Endothelial cell (in vitro differentiated cells): Measurements from ENCODE around the gene GPR85. TPM values are rescaled to one million over a fixed set of nuclear protein-coding genes. Genes with fewer than 3 reads are reported as not detected.

Experiments used
- DNase-seq: peaks from one replicate; pipeline ENCODE4 v3.0.0; 2021; ENCODE audit warnings: low spot score
- H3K27ac Mint-ChIP-seq: one replicate; pipeline ENCODE4 v1.8.0; 2021; ENCODE audit warnings: mixed read lengths, inconsistent platforms; ENCODE audit not compliant: unreplicated experiment
- H3K27me3 Mint-ChIP-seq: one replicate; pipeline ENCODE4 v1.8.0; 2021; ENCODE audit warnings: mild to moderate bottlenecking, moderate library complexity, mixed read lengths, inconsistent platforms; ENCODE audit not compliant: unreplicated experiment
- H3K36me3 Mint-ChIP-seq: one replicate; pipeline ENCODE4 v1.8.0; 2021; ENCODE audit warnings: mild to moderate bottlenecking, low read depth, mixed read lengths, inconsistent platforms; ENCODE audit not compliant: unreplicated experiment
- H3K4me1 Mint-ChIP-seq: one replicate; pipeline ENCODE4 v1.8.0; 2021; ENCODE audit warnings: mild to moderate bottlenecking, mixed read lengths, inconsistent platforms; ENCODE audit not compliant: unreplicated experiment
- H3K4me3 Mint-ChIP-seq: one replicate; pipeline ENCODE4 v1.8.0; 2021; ENCODE audit warnings: mild to moderate bottlenecking, mixed read lengths, inconsistent platforms; ENCODE audit not compliant: unreplicated experiment
- H3K9me3 Mint-ChIP-seq: one replicate; pipeline ENCODE4 v1.8.0; 2021; ENCODE audit warnings: mixed read lengths, inconsistent platforms; ENCODE audit not compliant: unreplicated experiment
- CTCF ChIP-seq: fragments of 200-600 bp; sonication (generic); IDR thresholded peaks from one replicate; pipeline ENCODE4 v1.5.0; 2021; ENCODE audit warnings: antibody characterized with exemption; ENCODE audit not compliant: unreplicated experiment
- total RNA-seq: library from RNA; stranded (reverse); fragmentation: NEBNext Ultra II Directional; extraction: Animal tissue kit (Norgen Biotek cat#: 25700); gene quantifications from one replicate; pipeline ENCODE4 v1.2.1, GENCODE V29; 2021; ENCODE audit not compliant: unreplicated experiment

Gene GPR85
- total RNA-seq, 1 donor from 2014 or later = 3.0 TPM

GRCh38 chr7:113093561-113093960 is 6.9 kb upstream of the GPR85 start:
- no peaks in the 10 kb centered on the region for H3K9me3 Mint-ChIP-seq
- H3K36me3 Mint-ChIP-seq = no peaks in the 10 kb centered on the region
- H3K4me3 Mint-ChIP-seq = no peak overlapping the region
- no peaks in the 10 kb centered on the region for H3K4me1 Mint-ChIP-seq
- H3K27ac Mint-ChIP-seq = no peak overlapping the region
- H3K27me3 Mint-ChIP-seq = no peaks in the 10 kb centered on the region
- no peak for DNase-seq
- no peak for TF ChIP-seq CTCF

DNA sequence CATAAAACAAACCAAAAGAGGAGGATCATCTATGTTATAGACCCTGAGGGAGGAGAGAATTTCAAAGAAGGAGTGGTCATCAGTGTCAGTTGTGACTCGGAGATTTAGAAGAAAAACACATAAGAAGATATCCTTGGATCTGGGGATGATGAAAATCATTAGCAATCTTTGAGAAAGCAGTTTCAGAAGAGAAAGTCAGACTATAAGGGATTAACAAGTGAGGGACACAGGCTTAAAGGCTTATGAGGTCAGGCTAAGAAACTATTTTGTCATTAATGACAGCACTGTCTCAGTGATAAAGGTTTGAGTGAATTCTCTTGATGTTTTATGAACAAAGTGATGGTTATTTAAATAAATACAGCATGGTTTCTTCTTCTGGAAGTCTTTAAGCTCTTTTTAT is 6.1 kb upstream of the GPR85 start:
- TF ChIP-seq CTCF = no peak
- Mint-ChIP-seq H3K36me3 (no peaks in the 10 kb centered on the region), H3K4me3 (no peak overlapping the region), H3K27me3 (no peaks in the 10 kb centered on the region), H3K9me3 (no peaks in the 10 kb centered on the region), H3K27ac (no peak overlapping the region), H3K4me1 (no peaks in the 10 kb centered on the region)
- DNase-seq = no peak

DNA sequence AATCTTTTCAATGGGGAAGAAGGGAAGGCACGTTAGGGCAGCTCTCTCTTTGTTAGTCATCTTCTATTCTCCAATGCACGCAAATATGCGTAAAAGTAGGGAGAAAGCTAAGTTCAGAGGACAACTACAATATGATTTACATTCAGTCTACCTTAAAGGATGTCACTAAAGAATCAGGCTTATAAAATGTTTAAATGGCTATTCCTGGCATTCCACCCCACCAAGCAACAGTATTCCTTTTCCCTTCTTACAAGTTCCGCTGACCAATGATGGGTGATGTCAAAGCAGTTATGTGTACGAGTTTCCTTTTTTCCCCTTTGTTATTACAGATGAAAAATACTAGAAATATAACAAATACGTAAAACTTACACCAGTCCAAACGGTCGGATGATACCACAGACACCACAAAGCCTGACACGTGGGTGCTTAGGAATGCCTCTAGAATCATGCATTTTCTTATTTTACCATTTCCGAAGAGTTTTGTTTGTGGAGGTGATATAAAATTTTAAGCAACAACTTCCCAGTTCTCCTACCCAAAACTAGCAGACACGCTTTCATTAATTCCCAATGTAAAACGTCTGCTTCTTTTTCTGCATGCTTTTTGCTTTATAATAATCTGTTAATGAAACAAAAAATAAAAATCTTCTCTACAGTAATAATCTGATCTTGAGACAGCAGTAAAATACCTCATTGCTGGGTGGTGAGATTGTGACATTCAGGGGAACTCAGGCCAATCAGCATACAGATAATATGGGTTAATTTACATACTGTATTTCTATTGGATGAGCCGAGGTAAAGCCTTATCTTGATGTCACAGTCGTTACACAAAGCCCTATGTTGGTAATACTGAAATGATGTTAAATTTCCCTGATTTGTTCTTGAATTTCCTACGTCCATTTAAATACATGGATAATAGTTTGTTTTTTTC is 708 bp upstream of the GPR85 start:
- Mint-ChIP-seq H3K4me1 (peaks cover 12% of the 10 kb centered on the region), H3K36me3 (no peaks in the 10 kb centered on the region), H3K4me3 (peak overlapping the region; percentile 68), H3K27ac (no peak overlapping the region), H3K27me3 (peaks cover 6% of the 10 kb centered on the region), H3K9me3 (no peaks in the 10 kb centered on the region)
- DNase-seq = no peak
- no peak for TF ChIP-seq CTCF

- no peak for TF ChIP-seq CTCF
- Mint-ChIP-seq H3K4me3 (peak overlapping the region; percentile 90), H3K9me3 (no peaks in the 10 kb centered on the region), H3K36me3 (no peaks in the 10 kb centered on the region), H3K4me1 (peaks cover 12% of the 10 kb centered on the region), H3K27me3 (peaks cover 6% of the 10 kb centered on the region), H3K27ac (no peak overlapping the region)
- DNase-seq = peak; percentile 7
These were observed 741 bp downstream of the GPR85 start for GRCh38 chr7:113085781-113086390.
